Activated CD4-positive, alpha-beta T cell treated with anti-CD3 and anti-CD28 coated beads, Interleukin-2, amount 50 U/mL, for 1 hour (primary cell): ENCODE results near the gene VPS33A.

Experiments
- DNase-seq: peaks from one replicate; pipeline ENCODE4 v3.0.0-alpha.2; 2020

Gene VPS33A

DNA sequence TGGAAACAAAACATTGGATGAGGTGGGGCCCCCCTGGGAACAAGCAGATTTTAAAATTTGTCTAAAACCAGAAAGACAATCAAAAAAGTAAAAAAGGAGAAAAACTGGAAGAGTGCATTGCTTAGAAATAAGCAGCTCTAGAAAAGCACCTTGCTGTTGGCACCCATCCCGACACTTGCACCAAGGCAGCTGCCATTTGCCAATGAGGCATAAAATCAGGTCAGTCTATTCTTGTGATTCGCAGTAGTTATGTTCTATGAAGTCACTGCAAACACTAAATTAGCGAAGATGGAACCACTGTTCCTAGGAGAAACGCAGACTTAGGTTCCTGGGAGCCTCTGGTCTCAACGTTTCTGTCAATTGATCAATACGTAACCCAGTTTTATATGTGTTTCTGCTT, 16.2 kb downstream of the VPS33A start:
- DNase-seq = no peak

DNA sequence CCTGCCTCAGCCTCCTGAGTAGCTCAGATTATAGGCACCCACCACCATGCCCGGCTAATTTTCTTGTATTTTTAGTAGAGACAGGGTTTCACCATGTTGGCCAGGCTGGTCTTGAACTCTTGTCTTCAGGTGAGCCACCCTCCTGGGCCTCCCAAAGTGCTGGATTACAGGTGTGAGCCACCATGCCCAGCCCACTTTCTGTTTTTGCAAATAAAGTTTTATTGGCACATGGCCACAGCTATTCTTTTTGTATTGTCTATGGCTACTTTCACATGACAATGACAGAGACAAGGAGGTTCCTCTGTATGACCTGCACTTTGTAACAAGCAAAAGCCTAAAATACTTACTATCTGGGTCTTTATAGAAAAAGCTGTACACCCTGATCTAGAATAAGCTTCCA, 20.7 kb downstream of the VPS33A start:
- no peak for DNase-seq

DNA sequence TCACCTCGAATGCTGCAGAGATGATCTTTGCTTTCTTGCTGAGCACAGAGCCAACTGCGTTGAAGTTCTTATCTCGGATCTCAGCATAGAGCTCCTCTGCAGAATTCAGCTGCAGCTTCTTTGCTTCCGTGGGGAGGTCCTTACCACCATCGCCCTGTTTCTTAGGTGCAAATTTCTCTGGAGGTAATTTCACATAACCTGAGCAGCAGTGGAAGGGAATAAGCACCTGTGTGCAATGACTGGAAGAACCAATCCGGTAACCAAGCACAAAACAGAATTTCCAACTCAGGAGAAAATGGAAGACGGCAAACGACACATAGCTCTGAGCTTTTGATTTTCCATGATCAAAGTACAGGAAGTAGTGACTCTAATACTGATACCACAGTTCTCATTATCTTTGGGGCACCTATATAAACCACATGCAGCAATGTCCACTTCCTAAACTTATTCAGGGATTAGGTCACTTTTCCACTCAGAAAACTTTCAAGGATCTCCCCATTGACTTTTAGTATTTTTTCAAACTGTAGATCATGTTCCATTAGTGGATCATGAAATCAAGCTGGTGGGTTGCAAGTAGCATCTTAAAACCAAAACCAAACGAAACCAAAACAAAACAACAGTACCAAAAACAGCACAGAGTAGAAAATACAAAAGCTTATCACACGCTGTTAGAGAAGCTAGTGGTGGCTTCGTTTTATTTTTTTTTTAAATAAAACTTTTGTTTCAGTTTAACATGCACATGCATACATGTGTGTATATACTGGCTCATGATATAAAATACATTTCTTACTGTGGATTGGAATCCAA, 21.5 kb downstream of the VPS33A start:
- no peak for DNase-seq

DNA sequence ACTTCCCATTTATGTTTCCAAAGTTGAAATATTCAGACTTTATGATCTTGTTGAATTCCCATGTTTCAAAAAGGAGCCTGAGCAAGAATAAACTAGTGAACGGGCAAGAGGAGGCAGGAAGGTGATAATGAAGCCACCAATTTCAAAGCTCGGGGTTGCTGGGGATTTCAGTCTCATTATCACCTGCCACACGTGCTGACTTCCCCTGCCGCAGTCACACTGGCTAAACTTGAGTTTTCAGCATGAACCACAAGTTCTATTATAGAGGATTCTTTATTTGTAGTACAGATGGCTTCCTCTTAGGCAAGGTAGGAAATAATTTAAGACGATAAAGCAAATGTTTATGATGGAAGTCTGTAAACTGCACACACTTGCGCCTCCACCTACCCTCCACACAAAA, 22.3 kb downstream of the VPS33A start:
- no peak for DNase-seq

DNA sequence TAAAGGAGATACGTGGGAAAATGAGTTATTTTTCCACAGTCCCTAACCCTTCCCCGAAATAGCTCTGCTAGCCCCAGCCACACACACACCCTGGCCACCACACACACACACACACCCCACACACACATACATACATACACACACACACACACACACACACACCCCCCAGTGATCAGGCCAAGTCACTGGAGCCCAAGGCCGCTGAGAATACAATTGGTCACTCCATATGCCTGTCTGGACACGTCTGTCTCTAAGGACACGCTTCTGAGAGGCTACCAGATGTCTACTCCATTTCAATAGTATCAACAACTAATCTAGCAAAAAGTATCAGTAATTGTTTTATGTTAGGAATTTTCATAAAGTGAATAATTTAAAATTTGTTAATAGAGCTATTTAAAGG, 27.4 kb downstream of the VPS33A start:
- no peak for DNase-seq

DNA sequence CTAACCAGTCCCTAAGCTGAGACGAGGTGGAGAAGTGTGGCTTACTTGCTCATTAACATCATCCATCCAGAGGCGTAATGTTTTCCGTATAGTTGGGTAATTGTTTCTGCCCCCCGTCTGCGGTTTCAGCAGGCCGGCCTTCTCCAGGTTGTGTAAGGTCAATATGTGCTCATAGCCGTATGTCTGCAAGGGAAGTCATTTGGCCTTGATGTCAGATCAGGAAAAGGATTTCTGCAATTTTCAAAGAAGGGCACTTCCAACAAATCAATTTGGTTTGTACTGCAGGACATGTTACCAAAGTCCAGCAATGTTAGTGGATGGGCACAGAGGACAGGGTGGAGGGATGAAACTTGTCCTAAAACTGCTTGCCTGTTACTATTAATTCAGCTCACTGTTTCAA, 30.6 kb downstream of the VPS33A start:
- DNase-seq = no peak

DNA sequence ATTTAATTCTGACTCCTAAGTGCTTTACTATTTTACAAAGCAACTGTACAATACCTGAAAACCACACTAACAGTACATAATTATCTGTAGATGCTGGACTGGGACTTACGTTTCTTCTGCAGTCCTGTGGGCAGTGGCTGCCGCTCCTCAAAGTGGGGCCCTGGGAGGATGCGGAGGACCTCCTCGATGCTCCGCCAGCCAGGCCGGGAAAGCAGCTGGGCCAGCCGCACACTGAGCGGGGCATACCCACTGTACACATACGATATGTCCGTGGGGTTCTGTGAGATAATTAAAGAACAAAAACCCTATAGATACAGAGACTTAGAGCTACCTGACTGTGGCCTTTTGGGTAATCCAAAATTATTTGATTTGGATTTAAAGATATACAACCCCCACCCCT, 33.6 kb downstream of the VPS33A start:
- DNase-seq = no peak

DNA sequence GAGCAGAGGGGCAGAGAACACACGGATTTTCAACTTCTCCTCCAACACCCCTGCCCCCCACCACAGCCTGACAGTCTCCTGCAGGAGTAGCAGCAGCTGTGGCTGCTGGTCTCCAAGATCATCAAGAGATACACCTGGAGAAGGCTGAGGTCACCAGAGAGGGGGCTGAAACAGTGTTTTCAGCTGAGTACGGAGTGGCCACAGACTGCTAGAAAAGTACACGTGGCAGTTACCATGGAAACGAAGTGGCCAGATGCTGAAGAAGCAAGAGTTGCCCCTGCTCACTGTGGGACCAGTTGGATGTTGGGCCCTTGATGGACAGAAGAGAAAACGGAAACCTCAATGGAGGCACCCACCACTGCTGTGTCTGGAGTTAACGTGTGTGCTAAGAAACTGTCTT, 35.5 kb downstream of the VPS33A start:
- DNase-seq = no peak

DNA sequence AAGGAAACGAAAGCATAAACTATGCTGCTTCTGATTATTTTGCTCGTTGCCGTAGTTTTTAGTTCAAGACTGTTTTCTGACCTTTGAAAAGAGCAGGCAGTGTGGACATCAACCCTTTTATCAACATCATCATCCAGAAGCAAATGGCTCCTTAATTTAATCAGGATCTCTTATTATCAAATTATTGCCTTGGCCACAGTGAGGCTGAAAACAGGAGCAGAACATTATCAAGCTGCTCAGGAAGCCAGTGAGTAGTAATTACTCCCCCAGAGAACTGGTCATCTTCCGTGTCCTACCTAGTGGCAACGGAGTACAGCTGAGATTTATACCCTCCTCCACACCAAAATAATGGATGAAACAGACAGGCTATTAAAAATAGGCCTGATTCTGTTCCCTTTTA, 38.2 kb downstream of the VPS33A start:
- DNase-seq = no peak

DNA sequence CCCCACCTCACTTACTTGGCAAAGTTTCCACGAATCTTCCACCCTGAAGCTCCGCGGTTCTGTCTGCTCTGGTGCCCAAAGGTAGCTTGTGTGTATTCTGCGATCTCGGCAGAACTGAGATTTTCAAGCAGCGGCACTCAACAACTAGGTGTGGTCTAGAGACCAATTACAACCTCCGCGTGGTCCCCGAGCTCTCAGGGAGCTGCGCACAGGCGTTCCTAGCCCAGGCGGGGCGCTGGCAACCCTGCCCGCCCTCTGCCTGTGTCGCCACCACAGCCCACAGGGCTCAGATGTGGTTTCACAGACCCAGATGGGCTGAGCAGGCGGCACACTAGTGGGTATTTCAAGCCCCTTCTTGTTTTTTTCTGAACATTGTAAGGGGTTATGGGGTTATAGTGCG, 39.0 kb downstream of the VPS33A start:
- DNase-seq = peak; percentile 8

DNA sequence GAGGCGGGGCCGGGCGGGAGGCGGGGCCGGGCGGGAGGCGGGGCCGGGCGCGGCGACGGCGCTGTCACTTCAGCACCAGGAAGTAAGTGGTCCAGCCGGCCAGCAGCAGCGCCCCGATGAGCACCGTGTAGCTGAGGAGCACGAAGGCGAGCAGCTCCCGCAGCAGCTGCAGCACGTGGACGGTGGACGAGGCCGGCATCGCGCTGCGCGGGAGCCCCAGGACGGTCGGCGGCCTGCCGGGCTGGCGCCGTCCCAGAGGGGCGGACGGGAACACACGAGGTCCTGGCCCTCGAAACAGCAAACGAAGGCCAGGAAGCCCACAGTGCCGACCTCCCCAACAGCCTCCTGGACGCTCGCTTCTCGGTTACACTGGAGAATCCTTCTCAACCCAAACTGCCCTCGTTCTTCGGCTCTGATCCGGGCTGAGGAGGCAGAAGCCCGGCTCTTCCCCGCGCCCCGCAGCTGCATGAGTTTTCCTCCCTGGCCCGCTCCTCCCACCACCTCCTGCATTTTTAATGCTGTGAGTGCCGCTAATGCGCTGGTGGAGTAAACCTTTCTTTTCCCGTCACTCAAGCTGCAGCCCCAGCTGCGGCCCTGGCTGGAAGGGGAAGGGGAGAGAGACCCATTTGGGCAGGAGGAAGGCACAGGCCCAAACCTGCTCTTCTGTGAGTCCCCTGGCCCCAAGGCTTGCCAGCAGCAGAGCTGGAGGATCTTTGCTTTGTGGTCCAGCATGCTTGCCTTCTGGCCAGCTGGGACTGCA, 39.7 kb downstream of the VPS33A start:
- peak; percentile 5 for DNase-seq

DNA sequence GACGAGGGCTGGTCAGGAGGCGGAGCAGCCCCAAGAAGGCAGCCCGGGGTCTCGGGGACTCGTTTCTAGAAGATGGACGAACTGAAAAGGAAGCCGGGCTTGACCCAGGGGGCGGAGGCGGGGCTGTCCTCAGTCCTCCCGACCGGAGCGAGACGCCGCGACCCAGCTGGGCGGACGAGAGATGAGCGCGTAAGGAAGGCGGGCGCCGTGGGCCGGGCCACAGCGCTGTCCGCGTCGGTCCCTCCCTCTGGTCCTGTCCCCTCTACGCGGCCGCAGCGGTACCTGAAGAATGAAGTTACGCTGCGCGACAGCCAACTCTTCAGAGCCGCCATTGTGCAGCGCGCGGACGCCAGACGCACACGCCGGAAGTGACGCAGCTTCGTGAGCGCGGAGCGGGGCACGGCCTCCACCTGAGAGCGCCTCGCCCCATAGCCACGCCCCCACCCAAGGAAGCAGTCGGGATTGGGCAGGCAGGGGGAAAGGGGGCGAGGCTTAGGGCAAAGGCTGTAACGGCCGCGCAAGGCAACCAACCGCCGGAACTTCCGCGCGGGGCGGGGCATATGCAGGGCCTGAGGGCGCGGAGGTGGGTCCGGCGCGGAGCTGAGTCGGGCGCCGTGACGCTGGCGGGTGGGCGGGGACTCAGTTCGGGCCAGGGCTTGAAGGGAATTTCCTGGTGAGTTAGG, 40.5 kb downstream of the VPS33A start, which contains the start of gene DIABLO:
DIABLO (minus strand) TSS at position 370 of the 683 bp plus-strand sequence; CDS start at position 332, 38 bp downstream.
- DNase-seq = peak; percentile 100

DNA sequence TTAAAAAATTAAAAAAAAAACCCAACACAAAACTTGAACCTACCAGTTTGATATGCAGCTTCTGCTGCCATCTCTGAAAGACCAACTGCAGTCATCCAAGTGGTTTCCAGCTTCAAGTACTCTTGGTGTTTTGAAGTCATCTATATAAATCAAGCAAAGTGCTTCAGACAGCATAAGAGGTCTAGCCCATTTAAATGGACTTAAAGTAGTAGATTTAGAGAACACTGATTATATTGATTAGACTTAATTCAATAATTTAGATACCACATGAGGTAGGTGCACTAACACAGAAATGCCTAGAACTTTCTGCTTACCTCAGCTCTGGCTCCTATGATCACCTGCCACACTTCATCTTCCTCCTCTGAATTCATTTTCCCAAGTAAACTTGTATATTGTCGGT, 49.8 kb downstream of the VPS33A start:
- no peak for DNase-seq

DNA sequence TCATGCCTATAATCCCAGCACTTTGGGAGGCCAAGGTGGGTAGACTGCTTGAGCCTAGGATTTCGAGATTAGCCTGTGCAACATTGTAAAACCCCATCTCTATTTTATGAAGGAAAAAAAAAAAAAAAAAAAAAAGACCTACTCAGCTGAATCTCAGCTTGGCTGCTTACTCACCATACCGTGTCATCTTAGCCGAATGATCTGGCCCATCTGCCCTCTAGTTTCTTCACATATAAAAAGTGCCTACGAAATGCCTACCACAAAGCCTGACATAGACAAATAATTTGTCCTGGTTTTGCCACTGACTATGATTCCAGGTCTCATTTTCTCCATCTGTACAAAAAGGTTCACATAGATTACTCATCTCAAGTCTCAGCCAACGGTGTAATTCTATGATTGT, 50.5 kb downstream of the VPS33A start:
- no peak for DNase-seq

DNA sequence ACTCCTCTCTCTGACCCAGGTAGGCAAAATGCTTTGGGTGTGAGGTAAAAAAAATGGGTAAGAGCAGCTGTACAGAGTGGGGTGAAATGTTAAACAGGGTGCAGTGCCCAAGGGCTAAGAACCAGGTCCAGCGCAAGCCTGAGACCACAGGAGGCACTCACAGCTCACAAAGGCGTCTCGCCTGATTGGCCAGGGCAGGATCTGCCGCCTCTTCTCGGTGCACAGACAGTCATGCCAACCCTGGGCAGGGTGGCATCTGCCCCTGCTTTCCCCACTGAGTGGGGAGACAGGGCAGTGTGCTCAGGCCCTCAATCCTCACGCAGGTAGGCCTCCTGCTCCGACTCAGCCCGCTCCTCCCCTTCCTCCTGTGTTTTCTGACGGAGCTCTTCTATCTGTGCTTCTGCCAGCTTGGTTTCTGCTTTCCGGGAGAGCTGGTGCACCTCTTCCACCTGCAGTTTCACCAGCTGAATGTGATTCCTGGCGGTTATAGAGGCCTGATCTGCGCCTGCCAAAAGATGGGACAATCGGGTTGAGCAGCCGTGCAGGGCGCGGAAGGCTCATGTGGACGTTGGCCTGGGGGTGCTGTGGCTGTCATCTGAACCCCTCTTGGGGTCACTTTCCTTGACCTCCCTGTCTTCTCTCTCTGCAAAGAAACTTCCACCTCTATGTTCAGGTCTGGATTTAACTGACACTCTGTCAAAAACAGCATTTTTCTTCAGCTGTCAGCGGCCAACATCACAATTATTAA, 58.0 kb downstream of the VPS33A start:
- no peak for DNase-seq

DNA sequence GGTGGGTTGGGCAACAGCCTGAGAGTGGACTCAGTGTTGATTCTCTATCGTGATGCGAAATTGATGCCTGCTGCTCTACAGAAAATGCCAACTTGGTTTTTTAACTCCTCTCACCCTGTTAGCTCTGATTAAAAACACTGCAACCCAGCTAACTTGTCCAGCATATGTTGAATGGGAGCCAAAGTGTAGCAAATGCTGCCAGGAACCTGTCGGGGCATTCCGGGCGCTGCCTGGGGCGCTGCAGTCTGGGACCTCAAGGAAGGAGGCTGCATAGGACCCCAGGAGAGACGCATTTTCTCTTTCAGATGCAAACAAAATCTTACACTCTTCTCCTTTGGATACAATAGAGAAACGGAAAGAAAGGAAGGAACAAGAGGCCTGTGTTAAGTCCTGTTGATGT, 58.9 kb downstream of the VPS33A start:
- no peak for DNase-seq

DNA sequence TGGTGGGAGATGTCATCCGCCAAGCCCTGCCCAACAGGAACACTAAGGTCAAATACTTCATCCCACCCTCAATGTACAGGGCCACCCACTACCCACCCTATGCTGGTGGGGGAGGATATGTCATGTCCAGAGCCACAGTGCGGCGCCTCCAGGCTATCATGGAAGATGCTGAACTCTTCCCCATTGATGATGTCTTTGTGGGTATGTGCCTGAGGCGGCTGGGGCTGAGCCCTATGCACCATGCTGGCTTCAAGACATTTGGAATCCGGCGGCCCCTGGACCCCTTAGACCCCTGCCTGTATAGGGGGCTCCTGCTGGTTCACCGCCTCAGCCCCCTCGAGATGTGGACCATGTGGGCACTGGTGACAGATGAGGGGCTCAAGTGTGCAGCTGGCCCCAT, 59.3 kb downstream of the VPS33A start:
- no peak for DNase-seq

DNA sequence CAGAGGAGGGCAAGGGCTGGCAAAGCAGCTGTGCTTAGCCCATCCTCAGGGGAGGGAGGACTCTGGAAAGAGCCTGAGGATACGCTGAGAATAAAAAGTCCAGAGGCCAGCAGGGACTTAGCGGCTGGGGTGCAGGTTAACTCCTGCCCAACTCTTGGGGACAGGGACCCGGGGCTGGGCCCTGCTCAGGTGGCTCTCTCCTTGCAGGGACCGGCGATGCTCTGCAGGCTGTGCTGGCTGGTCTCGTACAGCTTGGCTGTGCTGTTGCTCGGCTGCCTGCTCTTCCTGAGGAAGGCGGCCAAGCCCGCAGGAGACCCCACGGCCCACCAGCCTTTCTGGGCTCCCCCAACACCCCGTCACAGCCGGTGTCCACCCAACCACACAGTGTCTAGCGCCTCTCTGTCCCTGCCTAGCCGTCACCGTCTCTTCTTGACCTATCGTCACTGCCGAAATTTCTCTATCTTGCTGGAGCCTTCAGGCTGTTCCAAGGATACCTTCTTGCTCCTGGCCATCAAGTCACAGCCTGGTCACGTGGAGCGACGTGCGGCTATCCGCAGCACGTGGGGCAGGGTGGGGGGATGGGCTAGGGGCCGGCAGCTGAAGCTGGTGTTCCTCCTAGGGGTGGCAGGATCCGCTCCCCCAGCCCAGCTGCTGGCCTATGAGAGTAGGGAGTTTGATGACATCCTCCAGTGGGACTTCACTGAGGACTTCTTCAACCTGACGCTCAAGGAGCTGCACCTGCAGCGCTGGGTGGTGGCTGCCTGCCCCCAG, 60.0 kb downstream of the VPS33A start:
- DNase-seq = no peak

DNA sequence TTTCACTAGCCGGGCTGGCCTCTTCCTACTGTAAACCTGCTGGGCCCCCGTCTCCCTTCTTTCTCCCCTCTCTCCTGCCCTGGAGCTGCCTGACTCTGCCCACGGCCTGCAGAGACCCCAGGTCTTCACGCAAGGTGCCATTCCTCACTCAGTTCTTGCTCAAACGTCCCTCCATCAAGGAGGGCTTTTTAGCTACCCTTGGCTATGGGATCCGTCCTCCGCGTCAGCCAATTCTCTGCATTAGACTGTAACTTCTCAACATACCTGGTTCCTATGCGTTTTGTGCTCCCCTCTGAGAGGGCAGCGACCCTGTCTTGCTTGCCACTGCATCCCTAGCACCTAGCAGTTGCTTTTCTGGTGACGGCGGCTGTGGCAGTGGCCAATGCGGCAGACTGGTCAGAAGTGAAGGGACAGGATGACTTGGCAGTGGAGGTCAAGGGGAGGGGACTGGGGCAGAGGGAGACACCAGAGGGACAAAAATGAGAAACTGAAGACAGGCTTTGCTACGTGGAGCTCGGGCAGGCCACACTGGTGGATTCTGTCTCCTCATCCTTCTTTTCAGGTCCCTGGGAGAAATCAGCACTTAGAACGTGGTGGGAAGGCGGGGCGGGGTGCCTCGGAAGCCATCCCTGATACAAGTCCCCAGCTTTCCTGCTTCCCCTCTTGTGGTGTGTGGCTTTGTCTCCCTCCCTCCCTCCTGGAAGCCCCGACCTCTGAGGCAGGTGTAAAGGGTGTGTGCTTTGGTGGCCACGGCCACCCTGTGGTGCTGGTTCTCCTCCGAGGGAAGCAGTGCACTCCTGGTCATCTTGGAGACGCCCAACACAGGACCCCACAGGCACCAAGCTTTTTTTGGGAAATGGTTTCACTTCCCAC, 61.0 kb downstream of the VPS33A start:
- DNase-seq = no peak

DNA sequence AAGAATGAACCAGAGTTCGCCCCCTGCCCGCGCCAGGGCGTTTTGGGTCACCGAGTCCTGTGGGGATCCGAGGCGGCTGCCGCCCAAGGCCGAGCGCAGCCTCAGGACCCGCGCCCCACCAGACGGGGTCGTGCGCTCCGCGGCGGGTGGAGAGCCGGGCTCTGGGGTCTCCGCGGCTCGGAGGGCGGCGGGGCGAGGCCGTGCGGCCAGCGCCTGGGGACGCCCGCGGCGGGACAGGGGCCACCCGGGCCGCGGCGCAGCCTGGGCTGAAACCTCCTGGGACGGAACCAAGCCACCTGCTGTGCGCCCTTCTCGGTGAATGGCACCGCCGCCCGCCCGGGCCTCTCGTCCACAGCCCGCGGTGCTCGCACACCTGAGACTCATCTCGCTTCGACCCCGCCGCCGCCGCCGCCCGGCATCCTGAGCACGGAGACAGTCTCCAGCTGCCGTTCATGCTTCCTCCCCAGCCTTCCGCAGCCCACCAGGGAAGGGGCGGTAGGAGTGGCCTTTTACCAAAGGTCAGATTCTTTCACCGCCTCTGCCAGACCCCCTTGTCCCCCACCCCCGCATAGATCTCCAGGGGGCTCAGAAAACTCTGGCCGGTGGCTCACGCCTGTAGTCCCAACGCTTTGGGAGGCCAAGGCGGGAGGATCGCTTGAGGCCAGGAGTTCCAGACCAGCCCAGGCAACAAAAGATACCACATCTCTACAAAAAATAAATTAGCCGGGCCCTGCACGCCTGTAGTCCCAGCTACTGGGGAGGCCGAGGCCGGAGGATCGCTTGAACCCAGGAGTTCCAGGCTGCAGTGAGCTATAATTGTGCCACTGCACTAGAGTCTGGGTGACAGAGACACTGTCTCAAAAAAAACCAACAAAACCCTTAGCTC, 61.9 kb downstream of the VPS33A start:
- peak; percentile 33 for DNase-seq
